HG03565 (cell line): Measurements from ENCODE around the gene UBE2M.
"Not testable (repeated sequence)": the region's sequence is repeated elsewhere in the genome, so short reads cannot be mapped to it uniquely, and the experiment has no call there.

ENCODE experiments used
- ATAC-seq: cut with Tn5 transposase; IDR thresholded peaks from one replicate; pipeline ENCODE4 v1.9.1; 2021; ENCODE audit warnings: mild to moderate bottlenecking, moderate library complexity; ENCODE audit not compliant: unreplicated experiment

Gene UBE2M

GRCh38 chr19:58513694-58514563, 44.5 kb downstream of the UBE2M start:
- peak; percentile 69 for ATAC-seq

- ATAC-seq = no peak
Measured at GRCh38 chr19:58513213-58513693, 45.2 kb downstream of the UBE2M start.

- ATAC-seq = no peak
Measured at GRCh38 chr19:58511353-58512208, 46.8 kb downstream of the UBE2M start, which contains the start of gene SLC27A5. Gene SLC27A5, minus strand, starts transcription at chr19:58511992. Its CDS starts 37 bp downstream, at chr19:58511955.

GRCh38 chr19:58510084-58510862, 48.1 kb downstream of the UBE2M start:
- ATAC-seq = no peak

- ATAC-seq = no peak
Measured at GRCh38 chr19:58509731-58510083, 48.7 kb downstream of the UBE2M start.

- ATAC-seq = not testable (repeated sequence)
Measured at GRCh38 chr19:58507602-58508223, 50.7 kb downstream of the UBE2M start.
